NB4 (cell line): ENCODE measurements around the gene MAGT1.

Source experiments
- DNase-seq: peaks from one replicate; pipeline ENCODE4 v3.0.0; 2010; ENCODE audit warnings: low read depth
- H3K4me3 ChIP-seq: one replicate; pipeline ENCODE4 v1.5.1; 2011; ENCODE audit warnings: mild to moderate bottlenecking, low read depth, low read length, moderate library complexity
- CTCF ChIP-seq: IDR thresholded peaks from one replicate; pipeline ENCODE4 v1.5.1; 2012; ENCODE audit warnings: low read depth, low read length
- MYC ChIP-seq: IDR thresholded peaks from 2 replicates; pipeline ENCODE4 v1.6.1; 2011; ENCODE audit warnings: low read depth, low read length
- POLR2A ChIP-seq: IDR thresholded peaks from 2 replicates; pipeline ENCODE4 v1.6.1; 2011; ENCODE audit warnings: mild to moderate bottlenecking; ENCODE audit not compliant: insufficient read length; ENCODE audit errors: extremely low read depth
- TF ChIP-seq, protein P1 (sequence below): IDR thresholded peaks from 2 replicates; pipeline ENCODE4 v1.6.1; 2011; ENCODE audit warnings: low read depth, low read length

Gene MAGT1

GRCh38 chrX:77814210-77814609 lies 81.0 kb downstream of the MAGT1 start:
- no peak for TF ChIP-seq MYC
- TF ChIP-seq, protein P1, sequence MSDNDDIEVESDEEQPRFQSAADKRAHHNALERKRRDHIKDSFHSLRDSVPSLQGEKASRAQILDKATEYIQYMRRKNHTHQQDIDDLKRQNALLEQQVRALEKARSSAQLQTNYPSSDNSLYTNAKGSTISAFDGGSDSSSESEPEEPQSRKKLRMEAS = no peak
- TF ChIP-seq POLR2A = no peak
- no peak for TF ChIP-seq CTCF
- H3K4me3 ChIP-seq = no peak overlapping the region
- DNase-seq = no peak

DNA sequence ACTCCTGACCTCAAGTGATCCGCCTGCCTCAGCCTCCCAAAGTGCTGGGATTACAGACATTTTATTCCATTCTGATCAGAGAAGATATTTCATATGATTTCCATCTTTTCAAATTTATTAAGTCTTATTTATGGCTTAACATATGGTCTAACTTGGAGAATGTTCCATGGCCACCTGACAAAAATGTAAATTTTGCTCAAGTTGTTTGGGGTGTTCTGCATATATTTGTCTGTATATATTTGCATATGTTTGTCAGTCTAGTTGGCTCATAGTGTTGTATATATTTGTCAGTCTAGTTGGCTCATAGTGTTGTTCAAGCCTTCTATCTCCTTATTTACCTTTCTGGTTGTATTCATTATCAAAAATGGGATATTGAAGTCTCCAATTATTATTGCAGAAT lies 93.0 kb downstream of the MAGT1 start:
- TF ChIP-seq, protein P1 = no peak
- TF ChIP-seq POLR2A (no peak), MYC (no peak), CTCF (no peak)
- H3K4me3 ChIP-seq = no peak overlapping the region
- no peak for DNase-seq

GRCh38 chrX:77795124-77795523 lies 100.1 kb downstream of the MAGT1 start:
- no peak for DNase-seq
- TF ChIP-seq MYC = no peak
- TF ChIP-seq, protein P1 = no peak
- H3K4me3 ChIP-seq = no peak overlapping the region

- TF ChIP-seq POLR2A = no peak
- no peak for TF ChIP-seq MYC
- TF ChIP-seq CTCF = no peak
- TF ChIP-seq, protein P1 = no peak
- DNase-seq = no peak
- no peak overlapping the region for H3K4me3 ChIP-seq
These were observed 101.3 kb downstream of the MAGT1 start for GRCh38 chrX:77793946-77794345.

DNA sequence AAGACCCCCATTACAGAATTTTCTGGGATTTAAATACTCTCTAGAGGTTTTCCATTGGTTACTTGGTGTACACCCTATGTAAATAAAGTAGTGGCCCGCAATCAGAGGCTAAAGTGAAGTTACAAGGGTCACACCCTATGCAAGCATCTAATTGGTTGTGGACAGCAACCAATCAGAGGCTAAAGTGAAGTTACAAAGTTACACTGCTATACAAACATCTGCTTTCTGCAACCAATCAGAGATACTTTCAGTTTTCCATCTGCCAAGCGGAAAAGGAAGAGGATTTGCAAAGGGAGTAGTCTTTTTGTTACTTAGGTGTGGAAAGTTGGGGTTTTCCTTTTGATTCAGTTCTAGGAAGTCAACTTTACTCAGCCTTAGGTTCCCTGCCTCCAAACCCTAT lies 107.2 kb downstream of the MAGT1 start:
- TF ChIP-seq, protein P1 = no peak
- peak; percentile 14 for TF ChIP-seq POLR2A
- TF ChIP-seq CTCF = no peak
- no peak for TF ChIP-seq MYC
- DNase-seq = peak; percentile 46
- H3K4me3 ChIP-seq = no peak overlapping the region

DNA sequence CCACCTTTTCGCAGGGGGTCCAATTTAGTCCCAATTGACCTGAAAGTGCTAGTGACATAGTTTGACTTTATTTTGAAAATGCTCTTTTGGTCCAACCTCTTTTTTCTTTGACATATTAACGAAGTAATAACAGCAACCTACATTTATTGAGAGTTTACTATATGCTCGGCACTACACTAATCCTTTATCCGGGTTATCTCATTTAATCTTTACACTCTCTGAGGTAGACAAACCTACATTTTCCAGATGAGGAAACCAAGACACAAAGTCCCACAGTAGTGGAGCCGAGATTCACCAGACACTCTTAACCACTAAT lies 108.9 kb downstream of the MAGT1 start:
- TF ChIP-seq MYC (no peak), POLR2A (no peak)
- TF ChIP-seq, protein P1 = peak; percentile 11; the same call in 1 of the 2 replicates
- peak overlapping the region; percentile 80 for H3K4me3 ChIP-seq
- no peak for DNase-seq
